ENCODE measurements around the gene RAB43.

GRCh38 chr3:129040039-129040336, 81.6 kb downstream of the RAB43 start:
- no peak for TF ChIP-seq POLR2AphosphoS5 (IDR thresholded peaks at IDR 0.05; ENCODE audit: low read depth, low read length)
- TF ChIP-seq EP300 (IDR thresholded peaks at IDR 0.05; ENCODE audit: borderline replicate concordance in 1 of 2, low read depth in 1 of 2, low read length in 1 of 2) = no peak
- TF ChIP-seq, protein P1, sequence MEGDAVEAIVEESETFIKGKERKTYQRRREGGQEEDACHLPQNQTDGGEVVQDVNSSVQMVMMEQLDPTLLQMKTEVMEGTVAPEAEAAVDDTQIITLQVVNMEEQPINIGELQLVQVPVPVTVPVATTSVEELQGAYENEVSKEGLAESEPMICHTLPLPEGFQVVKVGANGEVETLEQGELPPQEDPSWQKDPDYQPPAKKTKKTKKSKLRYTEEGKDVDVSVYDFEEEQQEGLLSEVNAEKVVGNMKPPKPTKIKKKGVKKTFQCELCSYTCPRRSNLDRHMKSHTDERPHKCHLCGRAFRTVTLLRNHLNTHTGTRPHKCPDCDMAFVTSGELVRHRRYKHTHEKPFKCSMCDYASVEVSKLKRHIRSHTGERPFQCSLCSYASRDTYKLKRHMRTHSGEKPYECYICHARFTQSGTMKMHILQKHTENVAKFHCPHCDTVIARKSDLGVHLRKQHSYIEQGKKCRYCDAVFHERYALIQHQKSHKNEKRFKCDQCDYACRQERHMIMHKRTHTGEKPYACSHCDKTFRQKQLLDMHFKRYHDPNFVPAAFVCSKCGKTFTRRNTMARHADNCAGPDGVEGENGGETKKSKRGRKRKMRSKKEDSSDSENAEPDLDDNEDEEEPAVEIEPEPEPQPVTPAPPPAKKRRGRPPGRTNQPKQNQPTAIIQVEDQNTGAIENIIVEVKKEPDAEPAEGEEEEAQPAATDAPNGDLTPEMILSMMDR (IDR thresholded peaks at IDR 0.05) = no peak
- TF ChIP-seq GATA2 (CRISPR knock-in tag; IDR thresholded peaks at IDR 0.05) = no peak
- no peak for TF ChIP-seq TCF12 (IDR thresholded peaks at IDR 0.05)
